Mucosa of rectum (tissue), 2 donors: ENCODE measurements around the gene TRABD2B.

ENCODE experiments used
- H3K27ac ChIP-seq, 2 donors: one replicate each; pipeline ENCODE4 v1.7.0; 2013; ENCODE audit warnings: inconsistent platforms in 2 of 2, low read depth in 2 of 2, low read length in 2 of 2
- H3K27me3 ChIP-seq, 2 donors: one replicate each; pipeline ENCODE4 v1.7.0; 2013; ENCODE audit warnings: low read length in 2 of 2; ENCODE audit not compliant: control insufficient read depth in 2 of 2, insufficient read depth in 2 of 2
- H3K36me3 ChIP-seq, 2 donors: one replicate each; pipeline ENCODE4 v1.7.0; 2013; ENCODE audit warnings: low read length in 2 of 2; ENCODE audit not compliant: control insufficient read depth in 2 of 2, insufficient read depth in 2 of 2
- H3K4me1 ChIP-seq, 2 donors: one replicate each; pipeline ENCODE4 v1.7.0; 2013; ENCODE audit warnings: low read length in 2 of 2, mild to moderate bottlenecking in 1 of 2; ENCODE audit not compliant: control insufficient read depth in 2 of 2, insufficient read depth in 2 of 2
- H3K4me3 ChIP-seq, 2 donors: one replicate each; pipeline ENCODE4 v1.7.0; 2013; ENCODE audit warnings: low read length in 2 of 2
- H3K9ac ChIP-seq, 2 donors: one replicate each; pipeline ENCODE4 v1.7.0; 2013; ENCODE audit warnings: low read length in 2 of 2, low read depth in 1 of 2, mild to moderate bottlenecking in 1 of 2
- H3K9me3 ChIP-seq, 2 donors: one replicate each; pipeline ENCODE4 v1.7.0; 2013; ENCODE audit warnings: low read length in 2 of 2; ENCODE audit not compliant: control insufficient read depth in 2 of 2
- donor health status: healthy.
- donor health status: Normal muscosa, but diverticular disease.

TRABD2B gene

DNA sequence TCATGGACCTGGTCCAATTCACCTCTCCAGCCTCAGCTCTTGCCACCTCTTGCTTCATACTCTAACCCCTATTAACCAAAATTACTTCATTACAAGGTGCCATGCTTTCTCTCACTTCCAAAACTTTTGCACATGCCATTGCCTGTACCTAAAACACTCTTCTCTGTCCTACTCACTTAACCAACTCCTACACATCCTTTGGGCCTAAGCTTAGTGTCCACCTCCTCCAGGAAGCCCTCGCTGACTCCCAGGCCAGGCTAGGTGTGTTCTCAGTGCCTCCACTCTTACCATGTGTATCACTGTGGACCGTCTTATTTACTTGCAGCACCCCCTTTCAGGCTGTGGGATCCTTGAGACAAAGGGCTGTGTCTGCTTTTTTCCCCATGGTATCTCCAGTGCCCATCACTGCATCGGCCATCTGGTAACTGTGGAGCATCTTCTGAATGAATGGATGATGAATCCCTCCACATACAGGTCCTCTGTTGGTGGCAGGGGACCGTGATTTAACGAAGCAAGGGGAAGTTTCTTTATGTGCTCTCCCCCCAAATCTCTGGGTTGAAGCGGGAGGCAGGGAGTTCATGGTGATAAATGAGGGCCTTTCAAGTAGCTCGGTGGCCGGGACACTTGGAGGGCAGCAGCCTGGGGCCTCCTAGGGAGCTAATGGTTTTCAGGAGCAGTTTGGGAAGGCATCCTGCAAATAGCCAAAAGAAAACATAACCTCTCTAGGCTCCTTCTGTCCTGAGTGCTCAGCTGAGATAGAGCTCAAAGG, 111.9 kb downstream of the TRABD2B start:
- no peaks in the 10 kb centered on the region for H3K4me1 ChIP-seq
- no peak overlapping the region for H3K27ac ChIP-seq
- no peaks in the 10 kb centered on the region for H3K36me3 ChIP-seq
- no peaks in the 10 kb centered on the region for H3K9me3 ChIP-seq
- H3K9ac ChIP-seq, result no peak overlapping the region
- no peak overlapping the region for H3K4me3 ChIP-seq
- H3K27me3 ChIP-seq, result peaks cover 0 to 1% of the 10 kb centered on the region in 2 donors

DNA sequence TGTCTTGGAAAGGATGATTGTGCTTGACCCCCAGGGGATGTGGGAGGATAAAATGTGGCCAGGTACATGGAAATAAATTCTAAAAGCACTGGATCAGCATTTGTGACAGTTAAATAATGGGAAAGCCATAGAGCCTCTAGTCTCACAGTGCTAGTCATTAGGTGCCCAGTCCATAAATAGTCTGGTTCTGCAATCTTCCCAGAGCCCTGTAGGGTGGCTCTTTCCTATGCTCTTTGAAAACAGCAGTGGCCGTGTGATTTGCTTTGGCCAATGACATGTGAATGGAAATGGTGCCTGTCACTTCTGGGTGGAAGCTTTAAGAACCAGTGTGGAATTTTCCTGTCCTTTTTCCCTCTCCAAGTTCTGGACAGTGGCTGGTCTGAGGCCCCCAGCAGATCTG, 113.2 kb downstream of the TRABD2B start:
- no peaks in the 10 kb centered on the region for H3K9me3 ChIP-seq
- H3K27me3 ChIP-seq, result peaks cover 0 to 1% of the 10 kb centered on the region in 2 donors
- H3K27ac ChIP-seq, result no peak overlapping the region
- H3K4me3 ChIP-seq, result no peak overlapping the region
- no peaks in the 10 kb centered on the region for H3K36me3 ChIP-seq
- H3K4me1 ChIP-seq, result no peaks in the 10 kb centered on the region
- H3K9ac ChIP-seq, result no peak overlapping the region

DNA sequence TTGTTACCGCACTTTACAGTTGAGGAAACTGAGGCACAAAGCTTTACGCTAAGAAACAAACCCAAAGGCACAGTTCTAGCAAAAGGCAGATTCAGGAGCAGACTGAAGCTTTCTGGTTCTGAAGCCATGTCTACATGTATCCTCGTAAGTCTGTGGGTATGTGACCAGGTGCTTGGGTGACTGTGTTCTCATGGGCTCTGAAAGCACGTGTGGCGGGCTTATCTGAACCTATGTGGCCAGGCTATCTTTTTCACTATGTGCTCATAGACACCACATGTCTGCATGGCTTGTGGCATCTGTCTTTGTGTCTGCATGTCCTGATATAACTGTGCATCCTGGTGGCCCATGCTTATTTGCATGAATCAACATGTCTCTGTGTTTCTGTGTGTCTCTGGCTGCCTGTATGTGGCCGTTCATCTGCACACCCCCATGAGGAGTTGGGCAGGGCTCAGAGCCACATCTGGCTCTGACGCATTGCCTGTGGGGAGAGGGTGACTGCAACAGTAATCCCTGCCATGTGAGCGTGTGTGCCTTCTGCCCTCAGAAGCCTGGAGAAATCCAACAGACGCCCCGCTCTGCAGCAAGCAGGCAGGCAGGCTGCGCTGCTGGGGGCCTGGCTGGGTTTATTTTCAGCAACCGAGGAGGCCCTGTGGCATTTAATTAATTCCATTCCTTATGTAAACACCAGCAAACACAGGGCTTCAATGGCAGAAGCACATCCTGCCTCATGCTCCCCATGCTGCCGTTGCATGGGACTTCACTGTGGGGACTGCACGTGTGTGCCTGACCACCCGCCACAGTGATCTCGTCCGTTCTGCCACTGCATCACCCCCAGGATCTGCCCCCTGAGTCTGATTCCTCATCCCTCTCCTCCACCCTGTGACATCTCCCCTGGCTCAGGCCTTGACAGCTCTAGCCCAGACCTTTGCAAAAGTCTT, 115.4 kb downstream of the TRABD2B start:
- no peak overlapping the region for H3K9ac ChIP-seq
- no peak overlapping the region for H3K4me3 ChIP-seq
- no peak overlapping the region for H3K27ac ChIP-seq
- no peaks in the 10 kb centered on the region for H3K27me3 ChIP-seq
- no peaks in the 10 kb centered on the region for H3K4me1 ChIP-seq
- no peaks in the 10 kb centered on the region for H3K9me3 ChIP-seq
- no peaks in the 10 kb centered on the region for H3K36me3 ChIP-seq

DNA sequence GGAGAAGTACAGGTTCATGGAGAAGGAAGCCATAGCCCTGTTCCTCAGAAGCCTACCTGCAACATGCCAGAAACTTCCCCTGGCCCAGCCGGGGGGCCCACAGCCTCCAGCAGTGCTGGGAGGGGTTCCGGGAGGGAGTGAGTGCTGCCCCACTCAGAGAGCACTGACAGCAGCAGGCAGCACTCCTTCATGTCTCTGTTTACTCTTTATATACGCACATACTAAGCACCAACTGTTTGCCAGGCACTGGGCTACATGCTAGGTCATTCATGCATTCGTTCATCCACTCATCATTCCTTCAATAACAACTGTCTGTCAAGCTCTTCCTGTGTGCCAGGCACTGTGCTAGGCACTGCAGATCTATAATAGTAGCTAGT, 120.6 kb downstream of the TRABD2B start:
- no peak overlapping the region for H3K9ac ChIP-seq
- H3K27me3 ChIP-seq, result no peaks in the 10 kb centered on the region
- no peaks in the 10 kb centered on the region for H3K4me1 ChIP-seq
- no peaks in the 10 kb centered on the region for H3K9me3 ChIP-seq
- no peak overlapping the region for H3K4me3 ChIP-seq
- no peaks in the 10 kb centered on the region for H3K36me3 ChIP-seq
- no peak overlapping the region for H3K27ac ChIP-seq

DNA sequence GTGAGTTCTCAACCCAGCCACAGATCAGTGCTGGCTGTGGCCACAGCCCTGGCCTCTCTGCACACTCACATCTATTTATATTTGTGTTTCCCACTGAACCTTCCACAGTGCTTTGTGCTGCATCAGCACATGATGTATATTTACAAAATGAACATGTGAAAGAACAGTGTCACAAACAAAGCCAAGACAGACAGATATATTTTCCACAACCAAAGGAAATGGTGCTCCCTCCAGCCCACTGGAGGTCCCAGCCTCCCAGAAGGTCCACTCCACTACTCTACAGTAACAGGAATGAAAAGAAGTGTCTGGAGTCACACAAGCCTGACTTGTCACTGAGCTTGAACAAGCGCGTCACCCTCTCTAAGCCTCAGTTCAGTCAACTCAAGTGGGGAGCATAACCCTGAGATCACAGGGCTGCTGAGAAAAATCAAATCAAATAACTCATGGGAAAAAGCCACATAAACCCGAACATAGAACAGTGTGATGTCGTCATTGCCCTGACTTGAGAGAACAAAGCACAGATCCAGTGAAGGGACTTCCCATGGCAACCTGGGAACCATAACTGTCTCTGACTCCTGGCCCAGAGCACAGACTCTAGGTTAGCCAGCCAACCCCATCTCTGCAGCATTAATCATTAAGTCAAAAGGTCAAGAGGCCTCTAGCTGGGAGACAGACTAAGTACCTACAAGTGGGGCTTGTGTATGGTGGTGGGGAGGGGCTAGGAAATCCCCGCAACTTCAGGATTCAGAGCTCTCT, 121.2 kb downstream of the TRABD2B start:
- H3K9ac ChIP-seq, result no peak overlapping the region
- H3K4me3 ChIP-seq, result no peak overlapping the region
- H3K27me3 ChIP-seq, result no peaks in the 10 kb centered on the region
- H3K4me1 ChIP-seq, result no peaks in the 10 kb centered on the region
- H3K36me3 ChIP-seq, result no peaks in the 10 kb centered on the region
- H3K27ac ChIP-seq, result no peak overlapping the region
- H3K9me3 ChIP-seq, result no peaks in the 10 kb centered on the region

DNA sequence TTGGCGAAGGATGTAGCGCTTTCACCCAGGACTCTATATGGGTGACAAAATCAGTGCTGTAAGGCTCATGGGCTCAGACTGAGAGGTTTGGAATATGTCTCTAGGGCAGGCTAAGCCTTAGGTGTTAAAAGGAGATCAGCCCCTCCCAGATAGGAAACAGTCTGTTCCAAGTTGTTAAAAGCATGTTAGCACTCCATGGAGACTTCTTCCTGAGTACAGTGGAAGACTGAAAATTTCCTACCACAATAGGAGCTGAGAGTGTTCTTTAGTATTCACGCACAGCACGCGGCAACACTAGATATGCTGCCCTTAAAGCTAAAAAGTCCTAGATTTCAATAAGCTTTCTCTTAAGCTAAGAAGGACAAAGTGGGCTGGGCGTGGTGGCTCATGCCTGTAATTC, 122.1 kb downstream of the TRABD2B start:
- no peak overlapping the region for H3K4me3 ChIP-seq
- H3K27ac ChIP-seq, result no peak overlapping the region
- H3K27me3 ChIP-seq, result no peaks in the 10 kb centered on the region
- no peaks in the 10 kb centered on the region for H3K4me1 ChIP-seq
- H3K9ac ChIP-seq, result no peak overlapping the region
- H3K9me3 ChIP-seq, result no peaks in the 10 kb centered on the region
- no peaks in the 10 kb centered on the region for H3K36me3 ChIP-seq

DNA sequence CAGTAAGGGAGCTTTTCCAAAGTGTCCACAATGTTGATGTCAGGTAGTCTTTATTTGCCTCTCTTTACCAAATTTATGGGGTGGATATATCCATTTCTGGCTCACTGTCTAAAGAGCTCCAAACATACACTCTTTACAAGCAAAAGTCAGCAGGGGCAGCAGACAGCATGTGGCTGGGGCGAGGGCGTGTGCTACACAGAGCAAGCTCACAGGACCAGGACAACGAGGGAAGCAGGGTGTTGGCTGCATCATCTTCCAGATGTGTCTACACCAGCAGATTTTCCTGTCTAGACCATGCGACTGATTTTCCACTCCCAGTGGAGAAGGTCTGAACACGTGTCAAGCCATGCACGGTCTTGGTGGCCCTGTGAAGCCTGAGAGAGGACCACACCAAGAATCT, 123.8 kb downstream of the TRABD2B start:
- Histone ChIP-seq H3K4me1 (no peaks in the 10 kb centered on the region), H3K9ac (no peak overlapping the region), H3K36me3 (no peaks in the 10 kb centered on the region), H3K27me3 (no peaks in the 10 kb centered on the region), H3K4me3 (no peak overlapping the region), H3K9me3 (no peaks in the 10 kb centered on the region), H3K27ac (no peak overlapping the region)

DNA sequence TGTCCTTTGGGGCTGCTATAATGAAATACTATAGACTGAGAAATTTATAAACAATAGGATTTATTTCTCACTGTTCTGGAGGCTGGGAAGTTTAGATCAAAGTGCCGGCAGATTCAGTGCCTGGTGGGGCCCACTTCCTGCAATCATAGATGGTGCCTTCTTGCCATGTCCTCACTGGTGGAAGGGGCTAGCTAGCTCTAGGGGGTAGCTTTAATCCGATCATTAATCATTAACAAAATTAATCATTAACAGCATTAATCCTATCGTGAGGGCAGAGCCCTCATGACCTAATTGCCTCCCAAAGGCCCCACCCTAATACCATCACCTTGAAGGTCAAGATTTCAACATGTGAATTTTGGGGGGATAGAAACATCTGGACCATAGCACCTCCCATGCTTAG, 124.3 kb downstream of the TRABD2B start:
- Histone ChIP-seq H3K9me3 (no peaks in the 10 kb centered on the region), H3K27ac (no peak overlapping the region), H3K36me3 (no peaks in the 10 kb centered on the region), H3K9ac (no peak overlapping the region), H3K27me3 (no peaks in the 10 kb centered on the region), H3K4me1 (no peaks in the 10 kb centered on the region), H3K4me3 (no peak overlapping the region)

DNA sequence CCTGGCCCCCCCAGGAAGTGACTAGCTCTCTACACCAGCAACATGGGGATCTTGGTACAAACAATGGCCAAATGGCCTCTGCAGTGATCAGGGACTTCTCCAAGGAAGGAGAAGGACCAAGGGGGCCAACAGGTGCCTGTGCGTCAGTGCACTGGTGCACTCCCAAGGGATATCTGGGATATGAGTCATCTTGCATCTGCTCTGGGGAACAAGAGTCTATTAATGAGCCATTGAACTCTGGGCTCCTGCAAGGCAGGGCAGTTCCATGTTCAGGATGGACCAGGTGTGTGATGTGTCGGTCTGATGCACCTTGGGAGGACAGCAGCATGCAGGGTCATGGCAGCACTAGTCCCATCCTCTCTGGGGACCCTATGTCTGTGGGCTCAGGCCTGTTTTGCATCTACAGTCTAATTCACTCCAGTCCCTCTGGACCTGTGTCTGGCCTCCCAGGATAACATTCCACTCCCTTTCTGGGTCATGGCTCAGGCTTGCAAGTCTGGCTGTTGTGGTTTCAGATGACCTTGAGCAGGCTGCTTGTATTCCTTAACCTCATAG, 125.3 kb downstream of the TRABD2B start:
- Histone ChIP-seq H3K27ac (no peak overlapping the region), H3K9me3 (no peaks in the 10 kb centered on the region), H3K4me3 (no peak overlapping the region), H3K27me3 (no peaks in the 10 kb centered on the region), H3K36me3 (no peaks in the 10 kb centered on the region), H3K9ac (no peak overlapping the region), H3K4me1 (peaks cover 3 to 5% of the 10 kb centered on the region in 2 donors)
